Measurements from ENCODE around the gene LIPN.

DNA sequence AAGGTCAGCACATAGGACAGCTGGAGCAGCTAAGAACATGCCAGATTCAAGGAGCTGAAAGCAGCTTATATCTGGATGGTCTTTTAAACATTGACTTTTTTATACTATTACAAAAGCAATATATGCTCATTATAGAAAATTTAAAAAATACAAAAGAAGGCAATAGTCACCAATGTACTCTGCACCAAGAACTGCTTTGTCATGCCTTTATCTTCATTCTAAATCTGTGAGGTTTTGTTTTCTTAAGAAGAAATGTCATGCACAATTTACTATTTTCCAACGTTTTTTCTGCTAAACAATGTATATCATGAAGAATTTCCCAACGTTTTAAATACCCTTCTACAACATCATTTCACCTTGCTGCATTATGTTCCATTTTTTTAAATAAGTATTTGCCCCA is 45.5 kb downstream of the LIPN start:
- TF ChIP-seq, protein P1, sequence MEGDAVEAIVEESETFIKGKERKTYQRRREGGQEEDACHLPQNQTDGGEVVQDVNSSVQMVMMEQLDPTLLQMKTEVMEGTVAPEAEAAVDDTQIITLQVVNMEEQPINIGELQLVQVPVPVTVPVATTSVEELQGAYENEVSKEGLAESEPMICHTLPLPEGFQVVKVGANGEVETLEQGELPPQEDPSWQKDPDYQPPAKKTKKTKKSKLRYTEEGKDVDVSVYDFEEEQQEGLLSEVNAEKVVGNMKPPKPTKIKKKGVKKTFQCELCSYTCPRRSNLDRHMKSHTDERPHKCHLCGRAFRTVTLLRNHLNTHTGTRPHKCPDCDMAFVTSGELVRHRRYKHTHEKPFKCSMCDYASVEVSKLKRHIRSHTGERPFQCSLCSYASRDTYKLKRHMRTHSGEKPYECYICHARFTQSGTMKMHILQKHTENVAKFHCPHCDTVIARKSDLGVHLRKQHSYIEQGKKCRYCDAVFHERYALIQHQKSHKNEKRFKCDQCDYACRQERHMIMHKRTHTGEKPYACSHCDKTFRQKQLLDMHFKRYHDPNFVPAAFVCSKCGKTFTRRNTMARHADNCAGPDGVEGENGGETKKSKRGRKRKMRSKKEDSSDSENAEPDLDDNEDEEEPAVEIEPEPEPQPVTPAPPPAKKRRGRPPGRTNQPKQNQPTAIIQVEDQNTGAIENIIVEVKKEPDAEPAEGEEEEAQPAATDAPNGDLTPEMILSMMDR (IDR thresholded peaks at IDR 0.05 in 8 of 11, conservative IDR thresholded peaks at IDR 0.05 in 3 of 11): no peak
- TF ChIP-seq POLR2AphosphoS5 (IDR thresholded peaks at IDR 0.05) (no peak), POLR2A (IDR thresholded peaks at IDR 0.05) (no peak)
